Activated T-helper 9 cell treated with anti-CD3 and anti-CD28 coated beads, Interleukin-2, amount 50 U/mL, for 16 hours (primary cell): ENCODE results near the gene FNIP2.
"Not testable (repeated sequence)": the region's sequence is repeated elsewhere in the genome, so short reads cannot be mapped to it uniquely, and the experiment has no call there.

ENCODE experiments used
- DNase-seq: peaks from one replicate; pipeline ENCODE4 v3.0.0-alpha.2; 2020; ENCODE audit warnings: low read depth

The FNIP2 gene

GRCh38 chr4:158873795-158874401 is 105.1 kb downstream of the FNIP2 start:
- no peak for DNase-seq

GRCh38 chr4:158875026-158875425 is 106.2 kb downstream of the FNIP2 start:
- no peak for DNase-seq

GRCh38 chr4:158875455-158875854 is 106.6 kb downstream of the FNIP2 start:
- DNase-seq = no peak

- no peak for DNase-seq
These were observed 108.2 kb downstream of the FNIP2 start for GRCh38 chr4:158877069-158877468.

GRCh38 chr4:158882142-158882541 is 113.3 kb downstream of the FNIP2 start:
- DNase-seq = not testable (repeated sequence)

- no peak for DNase-seq
These were observed 115.5 kb downstream of the FNIP2 start for GRCh38 chr4:158884280-158884679.

GRCh38 chr4:158885564-158885963 is 116.7 kb downstream of the FNIP2 start:
- no peak for DNase-seq

GRCh38 chr4:158890294-158890693 is 121.5 kb downstream of the FNIP2 start:
- DNase-seq = no peak

GRCh38 chr4:158891256-158891655 is 122.4 kb downstream of the FNIP2 start:
- no peak for DNase-seq

- no peak for DNase-seq
These were observed 126.0 kb downstream of the FNIP2 start for GRCh38 chr4:158894826-158895225.

GRCh38 chr4:158895797-158896576 is 127.2 kb downstream of the FNIP2 start:
- no peak for DNase-seq

- not testable (repeated sequence) for DNase-seq
These were observed 127.9 kb downstream of the FNIP2 start for GRCh38 chr4:158896577-158897238.

- not testable (repeated sequence) for DNase-seq
These were observed 131.6 kb downstream of the FNIP2 start for GRCh38 chr4:158900408-158900807.

- DNase-seq = not testable (repeated sequence)
These were observed 133.7 kb downstream of the FNIP2 start for GRCh38 chr4:158902280-158903078.

GRCh38 chr4:158903079-158903456 is 134.2 kb downstream of the FNIP2 start:
- DNase-seq = no peak

GRCh38 chr4:158903472-158904043 is 134.7 kb downstream of the FNIP2 start:
- no peak for DNase-seq

GRCh38 chr4:158904815-158905214 is 136.0 kb downstream of the FNIP2 start:
- no peak for DNase-seq

GRCh38 chr4:158906073-158906472 is 137.2 kb downstream of the FNIP2 start:
- no peak for DNase-seq

GRCh38 chr4:158912390-158912789 is 143.6 kb downstream of the FNIP2 start:
- no peak for DNase-seq

- no peak for DNase-seq
These were observed 144.0 kb downstream of the FNIP2 start for GRCh38 chr4:158912806-158913205.

GRCh38 chr4:158913766-158914165 is 144.9 kb downstream of the FNIP2 start:
- DNase-seq = no peak

- DNase-seq = no peak
These were observed 145.4 kb downstream of the FNIP2 start for GRCh38 chr4:158914218-158914617.
